B cell (primary cell): ENCODE measurements around the gene DAP.

Source experiments
- CTCF ChIP-seq: fragments of 200-600 bp; IDR thresholded peaks from one replicate; pipeline ENCODE4 v1.8.0; 2022; ENCODE audit warnings: antibody characterized with exemption, mild to moderate bottlenecking
- EZH2 ChIP-seq: IDR thresholded peaks from 2 replicates; pipeline ENCODE4 v1.6.1; 2012; ENCODE audit warnings: borderline replicate concordance, low read depth, mild to moderate bottlenecking, moderate library complexity, low read length; ENCODE audit not compliant: insufficient read depth, poor library complexity, severe bottlenecking

- TF ChIP-seq CTCF (no peak), EZH2 (no peak)
These were observed 85.8 kb downstream of the DAP start for GRCh38 chr5:10675177-10675700.
